Trophoblast cell (in vitro differentiated cells and primary cell): Measurements from ENCODE around the gene ZFAND3.

Experiments
- DNase-seq, 2 donors: peaks; one replicate each; pipeline ENCODE4 v3.0.0-alpha.2; 2016
- H2AFZ ChIP-seq: 2 replicates; pipeline ENCODE4 v1.6.1; 2013; ENCODE audit warnings: low read length, moderate library complexity, mild to moderate bottlenecking; ENCODE audit not compliant: insufficient read depth, poor library complexity
- H2AK5ac ChIP-seq: 2 replicates; pipeline ENCODE4 v1.6.1; 2013; ENCODE audit warnings: mild to moderate bottlenecking, low read length
- H2BK120ac ChIP-seq: 2 replicates; pipeline ENCODE4 v1.6.1; 2013; ENCODE audit warnings: low read length, mild to moderate bottlenecking, moderate library complexity; ENCODE audit not compliant: insufficient read depth, poor library complexity
- H2BK12ac ChIP-seq: 2 replicates; pipeline ENCODE4 v1.6.1; 2013; ENCODE audit warnings: mild to moderate bottlenecking, low read length, moderate library complexity
- H2BK5ac ChIP-seq: 2 replicates; pipeline ENCODE4 v1.6.1; 2013; ENCODE audit warnings: low read length, low read depth, moderate library complexity, mild to moderate bottlenecking; ENCODE audit not compliant: poor library complexity
- H3K14ac ChIP-seq: 2 replicates; pipeline ENCODE4 v1.6.1; 2013; ENCODE audit warnings: mild to moderate bottlenecking, low read length
- H3K18ac ChIP-seq: 2 replicates; pipeline ENCODE4 v1.6.1; 2013; ENCODE audit warnings: mild to moderate bottlenecking, low read length
- H3K23ac ChIP-seq: 2 replicates; pipeline ENCODE4 v1.6.1; 2013; ENCODE audit warnings: low read length
- H3K27ac ChIP-seq: 2 replicates; pipeline ENCODE4 v1.5.1; 2013; ENCODE audit warnings: low read depth, mild to moderate bottlenecking, inconsistent platforms, low read length, moderate library complexity
- H3K27me3 ChIP-seq: 2 replicates; pipeline ENCODE4 v1.6.1; 2013; ENCODE audit warnings: inconsistent platforms, mild to moderate bottlenecking, low read length, moderate library complexity; ENCODE audit not compliant: insufficient read depth
- H3K36me3 ChIP-seq, 2 experiments: 1 replicate in 1 of 2; 2 replicates in 1 of 2; pipeline ENCODE4 v1.6.1; 2013; ENCODE audit warnings: low read length in 2 of 2, mild to moderate bottlenecking in 2 of 2, moderate library complexity in 1 of 2; ENCODE audit not compliant: insufficient read depth in 2 of 2, control insufficient read depth in 1 of 2
- H3K4ac ChIP-seq: 2 replicates; pipeline ENCODE4 v1.6.1; 2013; ENCODE audit warnings: low read depth, mild to moderate bottlenecking, low read length, moderate library complexity
- H3K4me1 ChIP-seq, 2 experiments: 1 replicate in 1 of 2; 2 replicates in 1 of 2; pipeline ENCODE4 v1.6.1; 2013; ENCODE audit warnings: low read length in 2 of 2, mild to moderate bottlenecking in 2 of 2, moderate library complexity in 1 of 2; ENCODE audit not compliant: insufficient read depth in 2 of 2, control insufficient read depth in 1 of 2
- H3K4me2 ChIP-seq: 2 replicates; pipeline ENCODE4 v1.6.1; 2013; ENCODE audit warnings: inconsistent platforms, mild to moderate bottlenecking, low read length, moderate library complexity
- H3K4me3 ChIP-seq: 2 replicates; pipeline ENCODE4 v1.5.1; 2013; ENCODE audit warnings: mild to moderate bottlenecking, low read depth, low read length, inconsistent platforms
- H3K79me1 ChIP-seq: one replicate; pipeline ENCODE4 v1.6.1; 2013; ENCODE audit warnings: low read length
- H3K79me2 ChIP-seq: 2 replicates; pipeline ENCODE4 v1.6.1; 2013; ENCODE audit warnings: low read length, mild to moderate bottlenecking; ENCODE audit not compliant: control insufficient read depth, insufficient read depth, poor library complexity
- H3K9ac ChIP-seq: 2 replicates; pipeline ENCODE4 v1.6.1; 2013; ENCODE audit warnings: mild to moderate bottlenecking, low read length
- H3K9me3 ChIP-seq: 2 replicates; pipeline ENCODE4 v1.6.1; 2013; ENCODE audit warnings: low read depth, mild to moderate bottlenecking, control low read depth, inconsistent platforms, low read length; ENCODE audit not compliant: insufficient read depth
- H4K12ac ChIP-seq: 2 replicates; pipeline ENCODE4 v1.6.1; 2013; ENCODE audit warnings: low read depth, mild to moderate bottlenecking, low read length, moderate library complexity
- H4K8ac ChIP-seq: 2 replicates; pipeline ENCODE4 v1.6.1; 2013; ENCODE audit warnings: low read depth, mild to moderate bottlenecking, low read length, moderate library complexity
- H4K91ac ChIP-seq: one replicate; pipeline ENCODE4 v1.6.1; 2013; ENCODE audit warnings: low read depth, mild to moderate bottlenecking, low read length, moderate library complexity
- WGBS: extraction: QIAGEN DNeasy Blood & Tissue Kit; methylation state at CpG from one replicate; pipeline ENCODE4 v1.1.7; 2013; ENCODE audit warnings: missing lambda C conversion rate; ENCODE audit not compliant: insufficient read length, insufficient coverage; ENCODE audit errors: extremely low coverage; 5-methylcytosine and 5-hydroxymethylcytosine counted together

ZFAND3 gene

GRCh38 chr6:37928217-37928616 is 108.7 kb downstream of the ZFAND3 start:
- no peak overlapping the region for H3K4me3 ChIP-seq
- no peak overlapping the region for H3K4ac ChIP-seq
- no peak overlapping the region for H4K12ac ChIP-seq
- no peak overlapping the region for H2BK5ac ChIP-seq
- H2AFZ ChIP-seq: no peak overlapping the region
- H2BK120ac ChIP-seq: no peak overlapping the region
- no peaks in the 10 kb centered on the region for H3K4me1 ChIP-seq
- no peak overlapping the region for H3K9ac ChIP-seq
- no peak overlapping the region for H2BK12ac ChIP-seq
- WGBS: no CpG with 5 or more reads among the region's 4 CpGs
- peaks cover 2% of the 10 kb centered on the region for H3K79me2 ChIP-seq
- DNase-seq: no peak
- no peaks in the 10 kb centered on the region for H3K27me3 ChIP-seq
- no peak overlapping the region for H4K8ac ChIP-seq
- no peak overlapping the region for H3K4me2 ChIP-seq
- H4K91ac ChIP-seq: no peak overlapping the region
- H3K79me1 ChIP-seq: no peaks in the 10 kb centered on the region
- no peak overlapping the region for H3K18ac ChIP-seq
- H3K9me3 ChIP-seq: no peaks in the 10 kb centered on the region
- no peak overlapping the region for H2AK5ac ChIP-seq
- H3K27ac ChIP-seq: no peak overlapping the region
- H3K23ac ChIP-seq: no peak overlapping the region
- H3K36me3 ChIP-seq: no peaks in the 10 kb centered on the region
- no peak overlapping the region for H3K14ac ChIP-seq

GRCh38 chr6:37930288-37930971 is 110.9 kb downstream of the ZFAND3 start:
- H2AFZ ChIP-seq: no peak overlapping the region
- H3K23ac ChIP-seq: no peak overlapping the region
- H4K91ac ChIP-seq: no peak overlapping the region
- H3K14ac ChIP-seq: no peak overlapping the region
- H4K8ac ChIP-seq: no peak overlapping the region
- peaks cover 2% of the 10 kb centered on the region for H3K79me2 ChIP-seq
- H3K4ac ChIP-seq: no peak overlapping the region
- no peak overlapping the region for H3K4me3 ChIP-seq
- DNase-seq: no peak
- no peaks in the 10 kb centered on the region for H3K36me3 ChIP-seq
- no peak overlapping the region for H3K9ac ChIP-seq
- H2BK120ac ChIP-seq: no peak overlapping the region
- WGBS: no CpG with 5 or more reads among the region's 4 CpGs
- H4K12ac ChIP-seq: no peak overlapping the region
- no peak overlapping the region for H3K18ac ChIP-seq
- no peak overlapping the region for H2AK5ac ChIP-seq
- no peak overlapping the region for H3K27ac ChIP-seq
- H3K79me1 ChIP-seq: no peaks in the 10 kb centered on the region
- H3K4me2 ChIP-seq: no peak overlapping the region
- H3K27me3 ChIP-seq: no peaks in the 10 kb centered on the region
- H2BK12ac ChIP-seq: no peak overlapping the region
- H2BK5ac ChIP-seq: no peak overlapping the region
- no peaks in the 10 kb centered on the region for H3K4me1 ChIP-seq
- H3K9me3 ChIP-seq: no peaks in the 10 kb centered on the region

GRCh38 chr6:37931066-37931465 is 111.5 kb downstream of the ZFAND3 start:
- no peak overlapping the region for H3K9ac ChIP-seq

GRCh38 chr6:37934276-37934675 is 114.7 kb downstream of the ZFAND3 start:
- Histone ChIP-seq H3K4me1 (no peaks in the 10 kb centered on the region), H3K27me3 (no peaks in the 10 kb centered on the region), H3K4me3 (no peak overlapping the region), H3K9ac (no peak overlapping the region), H4K91ac (no peak overlapping the region), H3K79me1 (no peaks in the 10 kb centered on the region), H2AFZ (no peak overlapping the region), H3K9me3 (no peaks in the 10 kb centered on the region), H4K8ac (no peak overlapping the region), H3K79me2 (no peaks in the 10 kb centered on the region), H2BK120ac (no peak overlapping the region), H3K14ac (no peak overlapping the region), H3K4ac (no peak overlapping the region), H3K4me2 (no peak overlapping the region), H3K23ac (no peak overlapping the region), H2AK5ac (no peak overlapping the region), H2BK5ac (no peak overlapping the region), H4K12ac (no peak overlapping the region), H3K36me3 (no peaks in the 10 kb centered on the region), H2BK12ac (no peak overlapping the region), H3K27ac (no peak overlapping the region), H3K18ac (no peak overlapping the region)
- WGBS: no CpG with 5 or more reads among the region's 5 CpGs
- no peak for DNase-seq

More at GRCh38 chr6:37931066-37931465, 111.5 kb downstream of the ZFAND3 start:
- Histone ChIP-seq H3K9me3 (no peaks in the 10 kb centered on the region), H4K91ac (no peak overlapping the region), H3K4me1 (no peaks in the 10 kb centered on the region), H2AFZ (no peak overlapping the region), H2BK5ac (no peak overlapping the region), H3K79me1 (no peaks in the 10 kb centered on the region), H3K4me2 (no peak overlapping the region), H2BK12ac (no peak overlapping the region), H3K4ac (no peak overlapping the region), H4K12ac (no peak overlapping the region), H3K79me2 (peaks cover 2% of the 10 kb centered on the region), H3K27ac (no peak overlapping the region), H2BK120ac (no peak overlapping the region), H2AK5ac (no peak overlapping the region), H3K27me3 (no peaks in the 10 kb centered on the region), H3K14ac (no peak overlapping the region), H3K4me3 (no peak overlapping the region), H4K8ac (no peak overlapping the region), H3K36me3 (no peaks in the 10 kb centered on the region), H3K18ac (no peak overlapping the region), H3K23ac (no peak overlapping the region)
- DNase-seq: no peak
- no CpG with 5 or more reads among the region's 1 CpG for WGBS
